ENCODE measurements around the gene PAX6.

DNA sequence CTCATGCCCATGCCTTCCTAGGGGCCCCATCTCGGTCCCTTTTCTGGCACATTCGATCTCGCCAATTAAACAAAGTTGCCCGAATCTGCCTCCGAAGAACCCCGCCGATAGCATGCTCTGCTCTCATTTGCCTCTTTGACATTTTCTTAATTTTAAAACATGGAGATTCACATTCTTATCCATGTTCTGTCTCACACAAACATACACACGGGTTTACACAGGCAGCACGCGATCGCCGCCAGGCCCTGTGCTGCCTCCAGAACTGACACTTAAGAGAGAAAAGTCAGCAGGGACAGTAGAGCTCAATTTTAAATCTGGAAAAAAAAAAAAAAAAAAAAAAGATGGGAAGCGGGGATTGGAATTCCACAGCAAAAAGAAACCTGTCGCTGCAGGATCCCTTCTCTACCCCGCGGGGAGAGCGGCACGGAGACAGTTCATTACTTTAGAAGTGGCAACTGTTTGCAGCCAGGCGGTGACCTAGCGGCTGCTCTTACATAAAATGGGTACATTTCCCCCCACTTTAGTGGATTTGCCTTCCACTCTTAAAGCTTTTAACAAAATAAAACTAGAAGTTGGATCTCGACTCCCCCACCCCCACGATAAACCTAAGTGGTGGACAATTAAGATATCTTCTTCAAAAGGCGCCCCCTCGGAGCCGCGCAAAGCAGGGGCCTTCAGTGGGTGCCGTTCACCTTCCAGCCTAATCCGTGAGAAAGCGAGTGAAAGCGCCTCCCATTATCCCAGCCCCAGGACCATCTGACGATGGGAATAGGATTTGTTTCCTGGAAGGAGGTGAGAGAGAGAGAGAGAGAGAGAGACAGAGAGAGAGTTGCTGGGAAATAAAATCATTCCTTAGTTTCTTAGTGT is 13.7 kb downstream of the PAX6 start:
- TF ChIP-seq POLR2A (IDR thresholded peaks at IDR 0.05; ENCODE audit: low read depth, low read length) (no peak), POLR2AphosphoS5 (IDR thresholded peaks at IDR 0.05; ENCODE audit: low read depth, low read length) (no peak), SPI1 (IDR thresholded peaks at IDR 0.05; ENCODE audit: low read depth, low read length) (no peak)
